Limb (tissue), 2 donors: ENCODE data around the gene HGFAC.

ENCODE experiments used
- DNase-seq, 2 donors: peaks; one replicate each; pipeline ENCODE4 v3.0.0-alpha.2; 2016; ENCODE audit errors: extremely low spot score in 2 of 2

HGFAC gene

GRCh38 chr4:3485886-3486540, 44.2 kb downstream of the HGFAC start:
- no peak for DNase-seq

- DNase-seq, result peak in 1 of 2 donors; percentile 18
These were observed 45.1 kb downstream of the HGFAC start for GRCh38 chr4:3486541-3487540.

GRCh38 chr4:3487861-3488260, 46.1 kb downstream of the HGFAC start:
- DNase-seq, result no peak

- no peak for DNase-seq
These were observed 47.1 kb downstream of the HGFAC start for GRCh38 chr4:3488820-3489219.

- no peak for DNase-seq
These were observed 47.7 kb downstream of the HGFAC start for GRCh38 chr4:3489451-3489962.

GRCh38 chr4:3491681-3492405, 50.1 kb downstream of the HGFAC start:
- no peak for DNase-seq

- no peak for DNase-seq
These were observed 51.3 kb downstream of the HGFAC start for GRCh38 chr4:3492741-3493719.

- DNase-seq, result no peak
These were observed 52.1 kb downstream of the HGFAC start for GRCh38 chr4:3493720-3494461.

- no peak for DNase-seq
These were observed 52.7 kb downstream of the HGFAC start for GRCh38 chr4:3494462-3494871.

- no peak for DNase-seq
These were observed 53.6 kb downstream of the HGFAC start for GRCh38 chr4:3495204-3495975.

GRCh38 chr4:3496021-3496420, 54.3 kb downstream of the HGFAC start:
- DNase-seq, result no peak

GRCh38 chr4:3497095-3497494, 55.3 kb downstream of the HGFAC start:
- DNase-seq, result no peak

- DNase-seq, result no peak
These were observed 56.0 kb downstream of the HGFAC start for GRCh38 chr4:3497523-3498389.

- DNase-seq, result no peak
These were observed 56.6 kb downstream of the HGFAC start for GRCh38 chr4:3498407-3498806.
